HG02759 (cell line): ENCODE results near the gene TBC1D2.
"Not testable (repeated sequence)": the region's sequence is repeated elsewhere in the genome, so short reads cannot be mapped to it uniquely, and the experiment has no call there.

Experiments used
- ATAC-seq: cut with Tn5 transposase; IDR thresholded peaks from one replicate; pipeline ENCODE4 v1.9.1; 2021; ENCODE audit warnings: mild to moderate bottlenecking, moderate library complexity; ENCODE audit not compliant: unreplicated experiment

The TBC1D2 gene

DNA sequence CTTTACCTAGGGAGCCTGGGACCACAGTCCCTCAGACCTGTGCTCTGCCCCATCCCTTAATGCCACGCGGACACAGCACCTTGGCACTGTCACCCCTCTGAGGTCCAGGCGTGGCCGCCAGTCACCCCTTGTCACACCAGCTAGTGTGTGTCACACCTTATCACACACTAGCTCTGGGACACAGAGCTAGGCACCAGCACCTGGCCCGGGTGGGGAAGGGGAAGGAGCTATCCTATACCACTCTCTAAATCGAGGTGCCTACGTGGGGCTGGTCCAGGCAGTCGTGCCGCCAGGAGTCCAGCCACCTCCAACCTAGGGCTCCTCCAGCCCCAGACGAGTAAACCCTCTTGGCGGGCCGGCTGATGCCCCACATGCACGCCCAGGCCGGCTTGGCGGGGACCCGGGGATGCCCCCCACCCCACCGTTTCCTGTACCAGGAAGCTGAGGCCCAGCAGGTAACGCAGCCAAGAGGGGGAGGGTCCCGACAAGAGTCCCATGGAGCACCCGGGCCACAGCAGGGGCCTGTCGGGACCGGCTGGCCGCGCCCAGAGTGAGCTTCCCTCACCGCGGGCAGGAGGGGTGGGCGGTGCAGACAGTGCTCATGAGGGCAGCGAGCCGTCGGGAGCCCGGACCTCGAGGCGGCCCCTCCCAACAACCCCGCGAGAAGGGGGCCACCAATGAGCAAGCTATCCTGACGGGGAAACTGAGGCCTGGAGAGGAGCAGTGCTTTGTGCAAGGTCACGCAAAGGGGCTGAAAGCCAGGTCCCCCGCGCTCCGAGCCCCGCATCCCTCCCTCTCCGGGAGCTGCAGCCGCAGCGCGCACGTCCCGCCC is 63.6 kb downstream of the TBC1D2 start:
- peak; percentile 28 for ATAC-seq

DNA sequence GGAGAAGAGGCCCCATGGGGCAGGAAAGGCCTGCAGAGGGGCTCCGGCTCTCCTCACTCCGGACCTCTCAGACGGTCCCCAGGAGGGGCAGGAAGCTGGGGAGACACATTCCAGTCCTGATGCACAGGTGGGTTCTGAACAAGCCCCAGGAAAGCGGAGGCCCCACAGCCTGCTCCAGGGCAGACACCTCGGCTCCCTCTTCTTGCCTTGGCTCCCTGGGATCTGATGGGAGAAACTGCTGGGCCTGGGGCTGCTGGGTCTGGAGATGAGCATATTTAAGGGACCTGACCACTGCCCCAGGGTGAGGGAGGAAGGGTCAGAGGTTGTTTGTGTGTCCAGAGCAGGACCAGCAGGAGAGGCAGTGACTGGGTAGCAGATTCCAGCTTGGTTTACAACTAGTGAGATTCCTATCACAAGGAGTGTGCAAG is 64.3 kb downstream of the TBC1D2 start:
- no peak for ATAC-seq

DNA sequence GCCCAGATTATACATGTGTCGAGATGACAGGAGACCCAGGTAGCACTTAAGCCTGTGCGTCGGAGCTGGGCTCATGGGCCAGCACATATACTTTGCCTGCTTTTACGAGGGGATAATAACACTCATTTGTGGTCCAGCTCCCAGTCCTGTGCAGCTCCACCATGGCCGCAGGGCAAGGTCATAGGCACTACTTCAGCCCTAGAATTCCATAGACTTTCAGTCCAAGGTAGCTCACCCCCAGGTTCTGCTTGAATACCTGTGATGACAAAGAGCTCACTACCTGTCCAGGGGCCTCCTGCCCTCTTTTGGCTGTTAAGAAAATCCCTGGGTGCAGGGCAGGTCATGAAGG is 64.7 kb downstream of the TBC1D2 start:
- no peak for ATAC-seq

DNA sequence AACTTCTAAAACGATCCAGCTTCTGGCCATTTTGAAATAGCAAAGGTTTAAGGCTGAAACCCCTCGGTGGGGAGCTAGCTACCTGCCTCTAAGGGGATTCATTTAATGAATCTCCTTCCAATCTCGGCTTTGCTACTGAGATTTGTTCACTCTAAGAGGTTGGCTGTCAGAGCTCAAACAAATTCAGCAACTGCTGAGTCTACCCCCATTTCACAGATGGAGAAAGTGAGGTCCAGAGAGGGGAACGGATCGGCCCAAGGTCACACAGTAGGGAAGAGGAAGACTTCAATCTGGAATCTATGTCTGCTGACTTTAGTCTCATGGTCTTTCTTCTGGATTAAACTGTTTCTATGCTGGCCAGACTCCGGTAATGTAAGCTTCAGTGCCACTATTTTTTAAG is 66.0 kb downstream of the TBC1D2 start:
- no peak for ATAC-seq

DNA sequence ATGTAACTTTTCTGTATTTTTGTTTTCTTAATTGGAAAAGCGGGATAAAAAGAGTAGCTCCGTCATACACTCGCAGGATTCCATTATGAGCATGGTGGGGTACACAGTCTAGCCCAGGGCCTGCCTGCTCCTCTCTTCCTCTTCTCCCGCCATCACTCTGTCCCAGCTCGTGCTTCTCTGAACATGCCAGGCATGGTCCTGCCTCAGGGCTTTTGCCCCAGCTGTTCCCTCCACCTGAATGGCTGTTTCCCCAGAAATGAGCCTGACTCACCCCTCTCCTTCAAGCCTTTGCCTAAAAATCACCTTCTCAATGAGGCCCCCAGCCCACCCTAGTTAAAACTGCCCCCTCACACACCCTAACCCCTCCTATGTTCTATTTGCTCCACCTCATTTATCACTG is 67.5 kb downstream of the TBC1D2 start:
- no peak for ATAC-seq

DNA sequence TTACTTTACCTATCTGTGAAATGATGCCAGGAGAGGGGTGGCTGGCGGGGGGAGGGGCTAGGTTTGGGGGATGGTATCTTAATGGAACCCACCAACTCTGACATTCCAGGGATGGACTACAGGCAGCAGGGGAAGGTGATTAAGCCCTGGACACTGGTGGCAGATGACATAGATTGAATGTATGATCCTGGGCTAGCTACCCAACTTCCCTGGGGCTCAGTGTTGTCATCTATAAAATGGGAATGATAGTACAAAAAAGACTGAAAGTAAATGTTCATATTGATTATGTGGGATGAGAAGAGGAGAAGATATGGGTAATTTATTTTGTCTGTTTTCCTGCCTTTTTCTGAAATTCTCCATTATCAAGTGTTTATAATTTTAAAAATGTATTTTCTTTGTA is 69.2 kb downstream of the TBC1D2 start:
- no peak for ATAC-seq

DNA sequence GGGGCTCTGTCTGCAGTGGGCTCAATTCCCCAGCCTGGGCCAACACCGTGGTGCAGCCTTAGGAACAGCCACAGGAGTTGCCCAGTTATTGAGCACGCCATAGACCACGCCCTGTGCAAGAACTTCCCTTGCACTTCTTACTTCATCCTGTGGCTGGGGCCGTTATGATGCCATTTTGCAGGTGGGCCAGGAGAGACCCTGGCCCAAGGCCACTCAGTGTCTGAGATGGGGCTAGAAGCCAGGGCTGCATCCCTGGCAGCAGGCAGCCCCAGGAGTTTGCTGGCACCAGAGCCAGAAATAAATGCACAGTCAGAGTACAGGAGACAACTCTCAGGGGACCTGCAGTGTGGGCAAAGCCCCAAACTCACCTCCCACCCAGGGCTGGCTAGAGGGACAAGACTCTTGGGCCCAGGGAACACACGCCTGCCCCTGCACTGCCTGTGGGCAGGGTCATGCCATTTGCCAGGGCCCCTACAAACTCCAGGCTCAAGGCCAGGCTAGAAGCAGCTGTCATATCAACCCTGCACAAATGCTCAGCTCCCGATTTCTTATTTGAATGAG is 69.8 kb downstream of the TBC1D2 start:
- no peak for ATAC-seq

DNA sequence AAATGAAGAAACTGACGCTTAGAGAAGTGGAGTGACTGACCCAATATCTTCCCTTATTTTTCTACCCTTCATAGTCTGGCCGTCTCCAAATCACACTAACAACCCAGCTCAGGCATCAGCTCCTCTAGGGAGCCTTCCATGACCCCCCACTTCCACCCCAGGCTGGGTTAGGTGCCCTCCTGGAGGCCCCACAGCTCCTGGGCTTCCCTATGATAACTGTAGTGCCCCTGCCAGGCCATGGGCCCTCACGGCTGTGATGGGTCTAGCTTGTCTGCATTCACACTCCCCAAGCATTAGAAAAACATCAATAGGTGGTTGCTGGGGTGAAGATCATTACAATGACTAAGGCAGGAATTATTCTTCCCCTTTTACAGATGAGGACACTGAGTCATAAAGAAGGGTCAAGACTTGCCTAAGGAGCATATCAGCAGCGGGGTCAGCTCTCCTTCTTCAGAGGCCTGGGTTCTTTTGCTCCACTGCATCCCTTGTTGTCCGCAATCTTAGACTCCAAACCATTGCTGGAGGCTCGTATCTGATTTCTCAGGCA is 70.4 kb downstream of the TBC1D2 start:
- no peak for ATAC-seq

DNA sequence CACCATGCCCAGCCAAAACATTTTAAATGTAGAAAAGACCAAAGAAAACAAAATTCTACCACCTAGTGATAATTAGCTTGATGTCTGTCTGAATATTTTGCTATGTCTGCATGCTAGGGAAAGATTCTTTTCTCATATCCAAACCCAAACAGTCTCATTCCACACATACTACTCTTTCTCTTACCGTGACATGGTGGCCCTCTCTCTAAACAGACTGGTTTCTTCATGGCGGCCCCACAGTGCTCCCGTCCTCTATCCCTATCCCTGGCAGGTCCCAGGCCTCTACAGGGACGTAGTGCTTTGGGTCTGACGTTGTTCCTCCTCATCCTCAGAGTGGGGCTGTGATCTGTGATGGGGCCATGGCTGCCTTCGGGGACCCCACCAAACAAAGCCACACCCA is 71.1 kb downstream of the TBC1D2 start:
- no peak for ATAC-seq

DNA sequence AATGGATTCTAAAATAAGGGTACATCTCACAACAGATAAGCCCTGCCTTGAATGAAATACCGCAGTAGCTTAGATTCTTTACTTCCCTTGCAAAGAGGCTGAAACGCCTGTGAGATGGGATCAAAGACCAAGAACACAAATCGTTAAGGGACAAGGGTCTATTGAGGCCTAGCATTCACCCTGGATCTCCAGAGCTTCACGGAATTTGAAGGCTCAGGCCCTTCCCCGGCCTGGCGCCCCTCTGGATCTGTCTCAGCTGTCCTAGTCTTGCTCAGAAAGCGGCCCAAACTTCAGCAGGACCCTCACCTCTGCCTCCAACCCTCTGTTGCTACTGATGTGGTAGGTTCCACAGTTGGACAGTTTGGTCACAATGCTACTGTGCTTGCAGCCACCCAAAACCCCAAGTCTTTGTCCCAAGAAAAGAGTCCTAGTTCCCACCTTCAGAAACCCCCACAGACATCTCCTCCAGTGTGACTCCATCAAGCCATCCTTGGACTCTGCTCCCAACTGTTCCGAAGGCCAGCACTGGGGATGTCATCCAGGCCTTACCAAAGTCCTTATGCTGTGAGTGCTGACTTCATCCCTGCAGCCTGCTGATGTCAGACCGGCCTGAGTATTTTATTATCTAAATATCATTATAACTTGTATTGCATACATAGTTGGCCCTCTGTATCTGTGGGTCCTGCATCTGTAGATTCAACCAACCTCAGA is 72.4 kb downstream of the TBC1D2 start:
- no peak for ATAC-seq

DNA sequence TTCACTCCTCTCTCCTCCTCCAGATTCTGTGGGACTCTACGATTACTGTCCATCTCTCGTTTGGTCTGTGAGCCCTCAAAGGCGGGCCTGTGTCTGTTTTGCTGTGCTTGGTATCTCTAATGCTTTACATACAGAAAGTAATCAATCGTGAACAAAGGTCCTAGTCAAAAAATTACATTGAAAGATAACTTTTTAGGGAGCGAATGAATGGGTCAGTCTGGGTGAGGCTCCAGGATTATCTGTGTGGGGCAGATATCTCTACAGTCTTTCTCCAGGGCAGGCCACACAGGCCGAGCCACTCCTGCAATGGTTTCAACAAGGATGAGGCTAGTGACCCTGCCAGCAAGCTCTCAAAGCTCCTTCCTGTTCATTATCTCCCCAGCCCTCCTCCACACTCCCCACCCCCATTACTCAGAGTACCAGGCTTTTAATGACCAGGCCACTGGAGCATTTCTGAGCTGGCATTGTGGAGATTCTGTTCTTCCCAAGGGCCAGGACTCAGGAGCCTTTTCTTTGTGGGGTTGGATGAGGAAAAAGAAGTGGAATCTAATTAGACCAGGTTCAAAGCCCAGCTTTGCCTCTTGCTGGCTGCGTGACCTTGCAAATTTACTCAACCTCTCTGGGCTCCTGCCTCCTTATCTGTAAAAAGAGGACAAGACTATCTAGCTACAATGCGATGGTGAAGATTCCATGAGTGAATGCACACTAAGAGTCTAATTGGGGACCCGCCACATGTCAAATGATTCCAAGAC is 73.2 kb downstream of the TBC1D2 start:
- ATAC-seq, result no peak

DNA sequence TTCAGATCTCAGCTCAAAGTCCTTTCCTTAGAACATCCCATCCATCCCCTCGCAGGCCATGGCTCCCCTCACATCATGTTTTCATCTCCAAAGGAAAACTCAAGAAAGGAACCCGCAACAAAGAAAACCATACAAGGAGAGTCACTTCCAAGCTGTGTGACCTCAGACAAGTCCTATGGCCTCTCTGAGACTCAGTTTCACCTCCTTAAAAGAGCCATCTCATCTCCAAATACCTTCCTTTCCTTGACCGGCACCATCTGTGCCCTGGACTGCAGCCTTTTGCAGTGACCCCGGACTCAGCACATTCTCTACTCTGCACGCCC is 73.7 kb downstream of the TBC1D2 start:
- ATAC-seq, result no peak

DNA sequence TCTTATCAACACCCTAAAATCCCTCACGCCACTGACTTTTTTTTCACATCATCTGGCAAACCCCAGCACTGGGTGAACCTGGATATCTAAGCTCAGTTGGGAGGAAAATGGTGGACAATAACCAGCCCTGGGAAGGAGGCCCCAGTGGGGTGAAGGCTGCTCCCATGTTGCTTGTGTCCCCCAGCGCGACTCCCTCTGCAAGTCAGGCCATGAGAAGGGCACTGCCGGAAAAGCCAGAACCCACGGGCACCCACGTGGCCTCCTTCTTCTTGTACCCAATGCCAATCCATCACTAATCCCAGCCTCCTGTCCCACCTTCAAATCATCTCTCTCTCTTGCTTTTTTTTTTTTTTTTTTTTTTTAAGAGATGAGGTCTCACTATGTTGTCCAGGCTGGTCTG is 74.5 kb downstream of the TBC1D2 start:
- ATAC-seq, result no peak

DNA sequence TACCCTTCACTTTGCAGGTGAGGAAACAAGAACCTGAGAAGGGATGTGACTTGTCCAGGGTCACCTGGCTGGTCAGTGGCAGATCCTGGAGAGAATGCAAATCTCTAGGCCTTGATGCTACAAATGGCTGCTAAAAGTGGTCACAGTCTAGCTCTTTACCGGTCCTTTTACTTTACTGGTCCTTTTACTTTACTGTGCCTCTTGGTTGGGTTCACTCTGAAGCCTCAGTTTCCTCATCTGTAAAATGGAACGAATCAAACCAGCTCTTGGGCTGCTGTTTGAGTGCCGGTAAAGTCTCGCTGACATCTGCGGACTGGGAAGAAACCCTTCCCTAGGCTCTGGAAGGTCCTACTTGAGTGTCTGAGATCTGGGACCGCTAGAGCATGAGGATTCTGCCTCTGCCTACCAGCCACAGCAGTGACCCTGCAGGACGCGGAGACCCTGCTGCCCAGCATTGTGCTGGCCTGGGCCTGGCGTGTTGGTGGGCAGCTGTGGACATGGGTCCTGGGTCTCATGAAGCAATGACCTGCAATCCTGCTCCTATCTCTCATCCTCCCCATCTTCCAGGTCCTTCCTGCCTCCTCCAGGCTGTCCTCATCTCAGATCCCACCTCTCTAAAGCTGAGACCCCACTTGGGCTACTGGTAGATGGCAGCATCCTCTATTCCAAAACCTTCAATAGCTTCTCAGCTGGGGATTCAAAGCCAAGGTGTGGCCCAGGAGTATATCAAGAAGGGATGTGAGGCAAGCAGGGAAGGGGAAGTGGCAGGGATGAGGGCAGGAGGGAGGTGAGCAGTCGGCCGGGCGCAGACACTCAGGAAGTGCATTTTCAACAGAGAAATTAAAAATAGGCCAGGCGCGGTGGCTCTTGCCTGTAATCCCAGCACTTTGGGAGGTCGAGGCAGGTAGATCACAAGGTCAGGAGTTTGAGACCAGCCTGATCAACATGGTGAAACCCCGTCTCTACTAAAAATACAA is 76.3 kb downstream of the TBC1D2 start:
- no peak for ATAC-seq

DNA sequence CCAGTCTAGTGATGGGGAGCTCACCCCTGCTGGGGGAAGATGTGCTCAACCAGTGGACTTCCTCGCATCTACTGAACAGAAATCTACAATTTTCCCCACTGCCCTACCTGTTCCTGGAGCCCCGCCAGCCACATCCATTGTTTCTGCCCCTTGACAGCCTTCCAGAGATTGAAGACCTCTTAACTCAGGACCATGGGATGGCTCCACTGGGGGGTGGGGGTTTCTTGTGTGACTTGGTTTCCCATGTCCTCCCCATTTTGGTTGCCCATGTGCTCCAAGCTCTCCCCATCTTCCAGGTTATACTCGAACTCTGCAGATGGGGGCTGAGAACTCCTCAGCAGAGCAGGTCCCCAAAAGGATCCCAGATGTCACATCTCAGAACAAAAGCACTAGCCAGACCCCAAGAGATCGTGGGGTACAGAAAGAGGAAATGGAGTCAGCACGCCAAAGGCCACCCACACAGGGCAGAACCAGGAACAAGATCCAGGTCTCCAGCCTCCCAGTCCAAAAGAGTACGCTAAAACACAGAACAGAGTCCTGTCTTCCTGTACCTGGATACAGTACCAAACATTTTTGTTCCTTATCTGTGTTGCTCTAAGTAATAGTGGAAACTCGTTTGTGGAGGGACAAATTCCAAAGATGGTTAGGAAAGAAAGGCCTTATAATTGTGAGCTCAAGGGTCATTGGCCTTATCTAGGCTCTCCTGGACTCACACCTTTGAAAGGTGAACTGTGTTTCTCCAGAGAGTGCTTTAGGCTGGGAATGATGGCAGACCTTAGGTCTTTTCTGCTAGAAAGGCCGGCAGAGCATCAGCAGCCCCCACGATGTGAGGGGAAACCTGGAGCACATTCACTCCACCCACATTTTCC is 78.8 kb downstream of the TBC1D2 start:
- ATAC-seq, result no peak

DNA sequence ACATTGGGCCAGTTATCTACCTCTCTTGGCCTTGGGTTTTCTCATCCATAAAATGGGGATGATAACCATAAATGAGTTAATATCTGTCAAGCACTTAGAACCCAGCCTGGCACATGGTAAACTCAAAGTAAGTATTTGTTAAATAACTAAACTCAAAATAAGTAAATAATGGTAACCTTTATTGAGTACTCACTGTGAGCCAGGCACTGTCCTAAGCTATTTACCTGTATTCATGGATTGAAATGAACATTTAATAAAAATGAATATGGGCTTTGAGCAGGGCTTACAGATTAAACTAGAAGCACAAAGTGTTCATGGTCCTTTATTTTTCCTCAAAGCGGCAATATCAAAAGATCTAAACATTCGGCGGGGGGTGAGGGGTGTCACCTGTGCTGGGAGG is 79.7 kb downstream of the TBC1D2 start:
- ATAC-seq, result no peak

DNA sequence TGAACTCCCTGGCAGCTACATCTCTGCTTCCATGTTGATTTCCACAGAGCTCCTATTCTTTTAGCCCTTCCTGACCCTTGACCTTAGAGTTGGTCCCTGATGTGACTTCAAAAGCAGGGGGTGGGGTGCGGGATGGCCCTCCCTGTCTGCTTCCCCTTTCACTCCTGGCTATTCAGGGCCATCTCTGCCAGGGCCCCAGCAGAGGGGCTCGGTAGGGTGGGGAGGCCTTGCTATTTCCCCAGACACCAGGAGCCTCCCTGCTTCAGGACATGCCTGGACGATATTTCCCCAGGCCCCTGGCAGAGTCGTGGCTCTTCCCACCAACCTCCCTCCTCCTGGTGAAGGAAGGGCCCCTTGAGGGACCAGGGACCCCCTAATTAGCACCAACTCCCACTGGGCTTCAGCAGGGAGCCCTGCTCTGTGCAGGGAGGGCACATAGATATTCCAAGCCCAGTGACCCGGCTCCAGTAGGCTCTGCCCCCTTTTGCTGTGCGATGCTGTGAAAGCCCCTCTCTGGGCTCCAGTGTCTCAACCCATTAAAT is 80.3 kb downstream of the TBC1D2 start:
- no peak for ATAC-seq

DNA sequence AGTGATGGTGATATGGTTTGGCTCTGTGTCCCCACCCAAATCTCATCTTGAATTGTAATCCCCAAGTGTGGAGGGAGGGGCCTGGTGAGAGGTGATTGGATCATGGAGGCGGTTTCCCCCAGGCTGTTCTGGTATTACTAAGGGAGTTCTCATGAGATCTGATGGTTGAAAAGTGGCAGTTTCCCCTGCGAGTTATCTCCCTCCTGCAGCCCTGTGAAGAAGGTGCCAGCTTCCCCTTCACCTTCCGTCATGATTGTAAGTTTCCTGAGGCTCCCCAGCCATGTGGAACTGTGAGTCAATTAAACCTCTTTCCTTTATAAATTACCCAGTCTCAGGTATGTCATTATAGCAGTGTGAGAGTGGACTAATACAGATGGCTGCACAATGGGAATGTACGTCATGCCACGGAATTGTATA is 80.9 kb downstream of the TBC1D2 start:
- not testable (repeated sequence) for ATAC-seq

DNA sequence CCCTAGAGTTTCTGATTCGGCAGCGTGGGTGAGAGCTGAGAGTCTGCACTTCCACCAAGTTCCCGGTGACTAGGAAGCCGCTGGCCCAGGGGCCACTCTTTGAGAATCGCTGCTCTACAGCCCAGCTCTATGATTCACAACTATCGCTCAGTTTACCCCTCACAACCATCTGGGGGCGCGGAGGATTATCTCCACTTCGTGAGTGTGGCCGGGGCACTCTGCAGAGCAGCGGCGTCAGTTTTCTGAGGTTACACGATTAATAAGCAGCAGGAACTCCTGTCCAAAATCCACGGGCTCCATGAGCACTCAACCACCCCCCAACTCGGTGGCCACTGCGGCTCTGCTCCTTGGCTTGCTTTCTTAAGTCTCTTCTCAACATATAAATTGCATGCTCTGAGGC is 82.3 kb downstream of the TBC1D2 start:
- no peak for ATAC-seq
